OCI-LY1 (cell line): Measurements from ENCODE around the gene SPOPL.

Source experiments
- H2AFZ ChIP-seq: fragments of 200-600 bp; sonication (generic), shearing (Covaris generic); 2 replicates; pipeline ENCODE4 v1.6.0; 2014; ENCODE audit warnings: antibody characterized with exemption, mild to moderate bottlenecking, low read length
- H3F3A ChIP-seq: fragments of 200-600 bp; sonication (generic), shearing (Covaris generic); 2 replicates; pipeline ENCODE4 v1.6.0; 2014; ENCODE audit warnings: mild to moderate bottlenecking, antibody characterized with exemption, low read length, moderate library complexity; ENCODE audit not compliant: insufficient read depth
- H3K27ac ChIP-seq: fragments of 200-600 bp; sonication (generic); 2 replicates; pipeline ENCODE4 v1.5.1; 2014; ENCODE audit warnings: low read length, mixed run types, mild to moderate bottlenecking, low read depth; ENCODE audit not compliant: poor library complexity, severe bottlenecking
- H3K27me3 ChIP-seq: fragments of 200-600 bp; sonication (generic); 2 replicates; pipeline ENCODE4 v1.6.0; 2014; ENCODE audit warnings: antibody characterized with exemption, mild to moderate bottlenecking, low read length, moderate library complexity; ENCODE audit not compliant: insufficient read depth
- H3K36me3 ChIP-seq: fragments of 200-600 bp; sonication (generic); 2 replicates; pipeline ENCODE4 v1.6.1; 2014; ENCODE audit warnings: mild to moderate bottlenecking, antibody characterized with exemption, low read length, moderate library complexity, mixed read lengths; ENCODE audit not compliant: insufficient read depth
- H3K4me1 ChIP-seq: fragments of 200-600 bp; sonication (generic); 2 replicates; pipeline ENCODE4 v1.5.1; 2014; ENCODE audit warnings: mild to moderate bottlenecking, low read length, moderate library complexity; ENCODE audit not compliant: insufficient read depth, severe bottlenecking
- H3K4me2 ChIP-seq: fragments of 200-600 bp; sonication (generic), shearing (Covaris generic); 2 replicates; pipeline ENCODE4 v1.6.1; 2014; ENCODE audit warnings: low read length
- H3K4me3 ChIP-seq: fragments of 200-600 bp; sonication (generic); 2 replicates; pipeline ENCODE4 v1.5.1; 2014; ENCODE audit warnings: low read length, low read depth, mild to moderate bottlenecking, mixed read lengths; ENCODE audit not compliant: poor library complexity, severe bottlenecking
- H3K79me2 ChIP-seq: fragments of 200-600 bp; shearing (Covaris generic); 2 replicates; pipeline ENCODE4 v1.6.1; 2016; ENCODE audit warnings: mixed run types, low read length, mixed read lengths; ENCODE audit not compliant: insufficient read depth
- H3K9ac ChIP-seq: fragments of 200-600 bp; sonication (generic), shearing (Covaris generic); 2 replicates; pipeline ENCODE4 v1.6.1; 2014; ENCODE audit warnings: mild to moderate bottlenecking, low read length, mixed read lengths
- H3K9me2 ChIP-seq: fragments of 200-600 bp; sonication (generic), shearing (Covaris generic); 2 replicates; pipeline ENCODE4 v1.6.1; 2014; ENCODE audit warnings: low read depth, mild to moderate bottlenecking, low read length, mixed read lengths
- H3K9me3 ChIP-seq: fragments of 200-600 bp; shearing (Covaris generic); 2 replicates; pipeline ENCODE4 v1.6.1; 2014; ENCODE audit warnings: low read length, mixed read lengths
- H4K20me1 ChIP-seq: fragments of 200-600 bp; sonication (generic), shearing (Covaris generic); 2 replicates; pipeline ENCODE4 v1.6.0; 2016; ENCODE audit warnings: mild to moderate bottlenecking, low read length; ENCODE audit not compliant: insufficient read depth
- EZH2 ChIP-seq: fragments of 200-600 bp; sonication (generic), shearing (Covaris generic); IDR thresholded peaks from 2 replicates; pipeline ENCODE4 v1.8.0; 2017; ENCODE audit warnings: borderline replicate concordance, mixed run types, mild to moderate bottlenecking, antibody characterized with exemption, low read length, moderate library complexity, mixed read lengths
- TF ChIP-seq, protein P1 (sequence below): fragments of 200-600 bp; sonication (generic), shearing (Covaris generic); IDR thresholded peaks from 2 replicates; pipeline ENCODE4 v1.5.1; 2017; ENCODE audit warnings: mild to moderate bottlenecking, antibody characterized with exemption, low read length, moderate library complexity, mixed read lengths

Gene SPOPL

DNA sequence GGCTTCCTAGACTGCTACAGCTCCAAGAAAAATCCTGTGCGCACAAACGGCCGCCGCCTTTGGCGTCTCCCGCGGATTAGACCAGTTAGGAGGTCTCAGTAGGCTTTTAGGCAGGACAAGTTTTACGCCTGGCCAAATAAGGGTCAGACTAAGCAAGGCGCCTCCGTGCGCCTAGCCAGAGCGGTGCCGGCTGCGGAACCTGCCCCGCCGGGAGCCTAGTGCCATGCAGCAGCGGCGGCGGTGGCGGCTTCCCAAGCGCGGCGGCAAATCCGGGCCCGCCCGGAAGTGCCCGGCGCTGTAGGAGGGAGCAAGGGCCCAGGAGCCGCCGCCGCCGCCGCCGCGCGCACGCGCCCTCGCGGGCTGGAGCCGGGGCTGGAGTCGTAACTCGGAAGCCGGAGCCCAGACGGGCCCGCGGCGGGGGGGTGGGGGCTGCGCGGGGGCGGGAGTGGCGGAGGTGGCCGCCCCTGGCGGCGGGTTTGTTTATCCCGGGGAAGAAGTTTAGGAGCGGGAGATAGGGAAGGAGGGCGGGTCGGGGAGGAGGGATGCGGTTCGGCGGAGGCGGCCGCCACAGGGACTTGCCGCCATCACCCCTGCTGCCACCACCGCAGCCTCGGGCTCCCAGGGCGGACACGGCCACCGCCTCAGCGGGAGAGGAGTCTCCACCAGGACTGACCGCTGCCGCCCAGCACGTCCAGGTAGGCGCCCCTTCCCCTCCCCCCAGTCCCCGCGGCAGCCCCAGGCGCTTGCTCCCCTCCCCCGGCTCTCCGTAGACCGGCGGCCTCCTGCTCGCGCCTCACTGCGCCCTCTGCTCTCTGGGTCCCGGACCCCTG is at the start of gene SPOPL:
Gene SPOPL, plus strand, starts transcription at position 346 of the 830 bp plus-strand sequence. CDS start 48,447 bp downstream, outside the sequence.
- Histone ChIP-seq H3K4me2 (peak within 1 kb of the TSS; percentile 81), H3K27ac (peak within 1 kb of the TSS; percentile 92), H3K36me3 (peaks cover 4% of the 10 kb centered on the region; the same call in 1 of the 2 replicates), H3K27me3 (no peaks in the 10 kb centered on the region), H3K4me3 (peak within 1 kb of the TSS; percentile 92), H3F3A (0 out of 2 replicates have a peak, but pooled peaks cover 12% of the 10 kb centered on the region), H3K9me3 (no peaks in the 10 kb centered on the region), H4K20me1 (no peaks in the 10 kb centered on the region), H3K4me1 (peaks cover 48% of the 10 kb centered on the region), H2AFZ (0 out of 2 replicates have a peak within 1 kb of the TSS, but pooled peaks have one; percentile 16), H3K79me2 (peaks cover 42% of the 10 kb centered on the region), H3K9me2 (no peaks in the 10 kb centered on the region), H3K9ac (peak within 1 kb of the TSS; percentile 92)
- no peak for TF ChIP-seq EZH2
- TF ChIP-seq, protein P1, sequence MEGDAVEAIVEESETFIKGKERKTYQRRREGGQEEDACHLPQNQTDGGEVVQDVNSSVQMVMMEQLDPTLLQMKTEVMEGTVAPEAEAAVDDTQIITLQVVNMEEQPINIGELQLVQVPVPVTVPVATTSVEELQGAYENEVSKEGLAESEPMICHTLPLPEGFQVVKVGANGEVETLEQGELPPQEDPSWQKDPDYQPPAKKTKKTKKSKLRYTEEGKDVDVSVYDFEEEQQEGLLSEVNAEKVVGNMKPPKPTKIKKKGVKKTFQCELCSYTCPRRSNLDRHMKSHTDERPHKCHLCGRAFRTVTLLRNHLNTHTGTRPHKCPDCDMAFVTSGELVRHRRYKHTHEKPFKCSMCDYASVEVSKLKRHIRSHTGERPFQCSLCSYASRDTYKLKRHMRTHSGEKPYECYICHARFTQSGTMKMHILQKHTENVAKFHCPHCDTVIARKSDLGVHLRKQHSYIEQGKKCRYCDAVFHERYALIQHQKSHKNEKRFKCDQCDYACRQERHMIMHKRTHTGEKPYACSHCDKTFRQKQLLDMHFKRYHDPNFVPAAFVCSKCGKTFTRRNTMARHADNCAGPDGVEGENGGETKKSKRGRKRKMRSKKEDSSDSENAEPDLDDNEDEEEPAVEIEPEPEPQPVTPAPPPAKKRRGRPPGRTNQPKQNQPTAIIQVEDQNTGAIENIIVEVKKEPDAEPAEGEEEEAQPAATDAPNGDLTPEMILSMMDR: no peak

DNA sequence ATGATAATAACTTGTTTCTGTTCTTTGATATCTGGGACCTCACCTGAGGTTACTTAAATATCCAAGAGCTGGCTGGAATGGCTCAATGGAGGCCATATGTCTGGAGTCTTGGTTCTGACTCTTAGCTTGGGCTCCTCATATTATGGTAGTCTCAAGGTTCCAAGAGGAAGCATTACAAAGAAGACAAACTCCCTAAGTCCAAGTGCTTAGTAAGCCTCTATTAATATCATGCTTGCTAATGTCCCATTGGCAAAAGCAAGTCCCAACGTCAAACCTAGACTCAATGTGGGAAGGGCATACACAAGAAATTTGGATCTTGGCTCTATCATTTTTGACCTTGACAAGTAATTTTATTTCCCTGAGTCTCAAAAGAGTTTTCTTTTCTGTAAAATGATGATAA is 49.2 kb upstream of the SPOPL start:
- Histone ChIP-seq H3K9ac (no peak overlapping the region), H3K36me3 (no peaks in the 10 kb centered on the region), H3K4me1 (no peaks in the 10 kb centered on the region), H3K79me2 (no peaks in the 10 kb centered on the region), H2AFZ (no peak overlapping the region), H4K20me1 (no peaks in the 10 kb centered on the region), H3K4me3 (no peak overlapping the region), H3K27ac (no peak overlapping the region), H3K9me3 (no peaks in the 10 kb centered on the region), H3K4me2 (no peak overlapping the region), H3K27me3 (no peaks in the 10 kb centered on the region), H3K9me2 (no peaks in the 10 kb centered on the region), H3F3A (no peaks in the 10 kb centered on the region)
- TF ChIP-seq EZH2: no peak
- TF ChIP-seq, protein P1: no peak

DNA sequence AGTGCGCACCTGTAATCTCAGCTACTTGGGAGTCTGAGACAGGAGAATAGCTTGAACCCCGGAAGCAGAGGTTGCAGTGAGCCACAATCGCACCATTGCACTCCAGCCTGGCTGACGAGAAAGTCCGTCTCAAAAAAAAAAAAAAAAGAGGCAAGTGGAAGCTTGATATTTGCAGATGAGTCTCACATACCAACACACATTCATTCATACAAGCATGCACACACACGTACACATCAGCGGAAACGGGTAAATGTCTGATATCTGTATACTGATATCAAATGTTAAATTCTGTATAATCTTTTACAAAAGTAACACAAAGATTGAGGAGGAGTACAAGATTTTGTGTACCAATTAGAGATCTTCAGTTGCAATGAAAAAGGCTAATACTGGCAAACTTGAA is 47.8 kb upstream of the SPOPL start:
- H3K79me2 ChIP-seq: no peaks in the 10 kb centered on the region
- H3F3A ChIP-seq: no peaks in the 10 kb centered on the region
- no peaks in the 10 kb centered on the region for H3K9me3 ChIP-seq
- TF ChIP-seq, protein P1: no peak
- no peak for TF ChIP-seq EZH2
- H3K4me1 ChIP-seq: no peaks in the 10 kb centered on the region
- H3K27ac ChIP-seq: no peak overlapping the region
- no peak overlapping the region for H3K4me2 ChIP-seq
- no peak overlapping the region for H3K9ac ChIP-seq
- H4K20me1 ChIP-seq: no peaks in the 10 kb centered on the region
- no peak overlapping the region for H3K4me3 ChIP-seq
- no peaks in the 10 kb centered on the region for H3K36me3 ChIP-seq
- H2AFZ ChIP-seq: no peak overlapping the region
- no peaks in the 10 kb centered on the region for H3K27me3 ChIP-seq
- no peaks in the 10 kb centered on the region for H3K9me2 ChIP-seq
